Liver (tissue), 3 donors: ENCODE results near the gene P2RX7.

ENCODE experiments used
- CTCF ChIP-seq: fragments of 150-350 bp; IDR thresholded peaks from 2 replicates; pipeline ENCODE4 v1.5.1; 2017; ENCODE audit warnings: improper control_type of control experiment, low read depth, low read length; ENCODE audit not compliant: missing input control
- JUND ChIP-seq, 2 donors: IDR thresholded peaks; 2 replicates each; pipeline ENCODE4 v1.6.1; 2016; ENCODE audit warnings: antibody characterized with exemption in 2 of 2
- RAD21 ChIP-seq, 2 donors: IDR thresholded peaks; 2 replicates each; pipeline ENCODE4 v1.6.1; 2016; ENCODE audit warnings: antibody characterized with exemption in 2 of 2, mild to moderate bottlenecking in 2 of 2
- REST ChIP-seq: IDR thresholded peaks from 2 replicates; pipeline ENCODE4 v1.6.1; 2016; ENCODE audit warnings: antibody characterized with exemption, mild to moderate bottlenecking
- SP1 ChIP-seq: IDR thresholded peaks from 2 replicates; pipeline ENCODE4 v1.6.1; 2018; ENCODE audit warnings: antibody characterized with exemption, mild to moderate bottlenecking
- TAF1 ChIP-seq: conservative IDR thresholded peaks from 2 replicates; pipeline ENCODE4 v1.6.1; 2016; ENCODE audit warnings: antibody characterized with exemption, mild to moderate bottlenecking
- YY1 ChIP-seq: IDR thresholded peaks from 2 replicates; pipeline ENCODE4 v1.6.1; 2016; ENCODE audit warnings: antibody characterized with exemption, mild to moderate bottlenecking
- ZBTB33 ChIP-seq: IDR thresholded peaks from 2 replicates; pipeline ENCODE4 v1.6.1; 2016; ENCODE audit warnings: antibody characterized with exemption
- donor health status: healthy.
- donor health status: healthy.

GRCh38 chr12:121120989-121121755 is 11.5 kb upstream of the P2RX7 start:
- no peak for TF ChIP-seq CTCF
- TF ChIP-seq ZBTB33: no peak
- TF ChIP-seq YY1: no peak
- no peak for TF ChIP-seq REST
- no peak for TF ChIP-seq SP1
- TF ChIP-seq JUND (IDR thresholded peaks at IDR 0.05): no peak
- no peak for TF ChIP-seq RAD21 (IDR thresholded peaks at IDR 0.05)
- no peak for TF ChIP-seq TAF1
